HG03520 (cell line): Measurements from ENCODE around the gene SEC14L5.

Source experiments
- ATAC-seq: cut with Tn5 transposase; IDR thresholded peaks from one replicate; pipeline ENCODE4 v1.9.1; 2021; ENCODE audit warnings: mild to moderate bottlenecking, moderate library complexity; ENCODE audit not compliant: unreplicated experiment

SEC14L5 gene

DNA sequence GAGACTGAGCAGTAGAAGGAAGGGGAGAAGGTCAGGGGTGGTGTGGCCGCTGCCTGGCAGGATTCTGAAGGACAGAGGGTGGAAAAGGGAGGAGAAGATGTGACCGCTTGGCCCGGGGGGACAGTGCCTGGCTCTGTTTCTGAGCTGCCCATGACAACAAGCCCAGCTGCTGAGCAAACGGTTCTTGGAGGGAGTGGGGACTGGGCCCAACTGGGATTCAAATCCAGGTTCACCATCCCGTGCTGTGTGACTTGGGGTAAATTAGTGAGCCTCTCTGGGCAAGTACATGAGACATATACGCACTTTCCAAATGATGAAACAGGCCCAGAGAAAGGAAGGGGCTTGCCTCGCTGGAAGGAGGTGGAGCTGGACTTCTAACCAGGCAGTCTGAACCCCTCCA is 23.3 kb downstream of the SEC14L5 start:
- no peak for ATAC-seq

DNA sequence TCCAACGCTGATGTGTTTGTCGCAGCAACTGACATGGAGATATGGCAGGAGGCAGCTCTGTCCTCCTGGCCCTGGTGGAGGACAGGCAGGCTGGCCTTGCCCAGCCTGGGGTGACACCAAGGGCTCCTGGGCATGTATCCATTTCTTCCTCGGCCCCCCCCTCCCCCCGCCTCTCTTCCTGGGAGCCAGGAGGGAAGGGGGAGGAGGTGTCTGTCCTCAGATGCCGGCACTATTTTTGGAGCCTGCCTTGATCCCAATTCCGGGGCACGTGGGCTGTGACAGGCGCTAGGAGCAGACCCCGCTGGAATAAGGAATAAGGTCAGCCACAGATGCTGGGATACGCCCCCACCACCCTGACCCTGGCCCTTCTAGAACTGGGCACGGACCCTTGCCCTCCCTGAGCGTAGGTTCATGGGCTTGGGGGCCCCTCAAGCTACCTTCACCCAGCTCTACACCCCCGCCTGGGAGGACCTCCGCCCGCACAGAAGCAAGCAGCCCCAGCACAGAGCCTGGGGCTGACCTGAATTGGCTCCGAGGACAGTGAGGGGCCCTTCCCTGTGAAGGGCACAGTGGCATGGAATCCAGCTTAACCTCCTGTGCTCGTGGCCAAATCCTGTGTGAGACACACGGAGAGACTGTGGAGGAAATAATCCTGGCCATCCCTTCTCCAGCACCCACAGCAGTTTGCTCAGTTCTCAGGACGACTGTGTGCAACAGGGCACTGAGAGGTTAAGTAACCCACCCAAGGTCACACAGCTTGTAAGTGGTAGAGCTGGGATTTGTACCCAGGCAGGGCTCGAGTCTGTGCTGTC is 24.1 kb downstream of the SEC14L5 start:
- no peak for ATAC-seq

GRCh38 chr16:4984174-4984990 is 26.3 kb downstream of the SEC14L5 start:
- ATAC-seq, result no peak

- ATAC-seq, result no peak
Observed at GRCh38 chr16:4987250-4987579, 29.1 kb downstream of the SEC14L5 start.

- no peak for ATAC-seq
Observed at GRCh38 chr16:4987580-4988374, 29.6 kb downstream of the SEC14L5 start.

- no peak for ATAC-seq
Observed at GRCh38 chr16:4988647-4989046, 30.5 kb downstream of the SEC14L5 start.

DNA sequence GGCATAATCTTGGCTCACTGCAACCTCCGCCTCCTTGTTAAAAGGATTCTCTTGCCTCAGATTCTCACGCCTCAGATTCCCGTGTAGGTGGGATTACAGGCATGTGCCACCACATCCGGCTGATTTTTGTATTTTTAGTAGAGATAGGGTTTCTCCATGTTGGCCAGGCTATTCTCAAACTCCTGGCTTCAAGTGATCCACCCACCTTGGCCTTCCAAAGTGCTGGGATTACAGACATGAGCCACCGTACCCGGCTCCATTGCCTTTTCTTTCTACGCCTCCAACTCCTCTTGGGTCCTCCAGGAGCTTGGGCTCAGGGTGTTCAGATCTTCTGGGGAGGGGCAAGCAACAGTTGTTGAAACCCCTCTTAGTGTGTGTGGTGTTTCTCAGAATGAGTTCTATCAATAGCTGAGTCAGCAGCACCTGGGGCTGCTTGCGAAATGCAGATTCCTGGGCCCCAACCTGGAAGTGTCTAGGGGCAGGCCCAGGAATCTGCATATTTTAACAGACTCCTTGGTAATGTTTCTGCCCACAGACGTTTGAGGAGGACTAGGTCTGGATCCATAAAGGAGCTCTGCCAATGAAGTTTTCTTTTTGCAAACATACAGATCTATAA is 31.4 kb downstream of the SEC14L5 start:
- no peak for ATAC-seq

DNA sequence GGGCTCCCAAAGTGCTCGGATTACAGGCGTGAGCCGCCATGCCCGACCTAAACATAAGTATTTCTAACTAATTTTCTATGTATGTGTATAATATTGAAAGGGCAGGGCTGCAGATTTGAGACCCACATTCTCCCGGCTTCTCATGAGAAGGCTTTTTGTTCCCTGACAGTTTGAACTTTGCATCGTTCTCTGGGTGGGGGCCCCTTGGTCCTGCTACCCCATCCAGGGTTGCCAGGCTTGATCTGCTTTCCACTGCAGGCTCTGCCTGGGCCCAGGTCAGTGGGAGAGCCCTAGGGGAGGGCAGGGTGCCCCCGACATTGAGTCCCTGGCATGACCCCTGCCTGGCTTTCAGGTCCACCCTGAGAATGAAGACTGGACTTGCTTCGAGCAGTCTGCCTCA is 32.3 kb downstream of the SEC14L5 start:
- ATAC-seq, result no peak

GRCh38 chr16:4991754-4992153 is 33.6 kb downstream of the SEC14L5 start:
- ATAC-seq, result no peak

DNA sequence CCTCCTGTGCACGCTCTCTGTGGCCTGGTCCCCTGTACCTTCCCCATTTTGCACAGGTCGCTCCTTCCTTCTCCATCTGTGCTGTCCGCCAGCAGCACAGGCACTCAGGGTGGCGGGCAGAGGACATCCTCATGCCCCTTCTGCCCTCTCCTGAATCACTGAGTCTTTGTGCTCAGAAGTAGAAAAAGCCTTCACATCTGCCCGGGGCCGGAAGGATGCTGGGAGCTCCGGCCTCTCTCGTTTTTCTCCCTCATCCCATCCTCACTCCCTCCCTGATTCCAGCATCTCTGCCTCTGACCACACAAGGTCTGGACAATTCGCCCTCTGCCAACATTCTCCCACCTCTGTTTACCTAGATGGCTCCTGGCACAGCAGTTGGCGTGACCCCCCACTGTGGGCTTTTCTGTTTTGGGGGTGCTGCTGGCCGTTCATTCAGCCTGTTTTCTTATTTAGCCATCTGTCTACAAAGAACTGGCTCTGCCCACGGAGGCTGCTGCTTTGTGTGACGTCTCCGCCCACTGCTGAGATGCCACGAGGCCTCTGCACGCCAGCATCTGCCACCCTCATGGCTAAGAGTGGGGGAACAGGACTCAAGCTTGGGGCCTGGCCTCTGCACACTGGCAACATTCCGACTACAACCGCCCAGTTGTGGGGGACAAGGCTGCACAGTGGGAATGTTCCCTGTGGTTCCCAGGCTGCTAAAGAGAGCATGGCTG is 36.7 kb downstream of the SEC14L5 start:
- ATAC-seq, result no peak

DNA sequence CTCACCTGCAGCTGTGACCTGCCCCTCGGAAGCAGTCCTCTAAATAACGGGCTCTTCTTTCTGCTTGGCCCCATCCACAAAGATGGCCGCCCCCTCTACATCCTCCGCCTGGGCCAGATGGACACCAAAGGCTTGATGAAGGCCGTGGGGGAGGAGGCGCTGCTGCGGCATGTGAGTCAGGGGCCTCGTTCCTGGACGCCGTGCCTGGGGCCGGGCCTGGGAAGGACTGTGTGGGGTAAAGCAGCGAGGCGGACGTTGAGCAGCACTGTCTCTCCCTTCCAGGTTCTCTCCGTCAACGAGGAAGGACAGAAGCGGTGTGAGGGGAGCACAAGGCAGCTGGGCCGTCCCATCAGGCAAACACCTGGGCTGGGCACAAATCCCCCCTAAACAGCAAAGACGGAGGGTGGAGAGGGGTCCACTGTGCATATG is 42.5 kb downstream of the SEC14L5 start:
- no peak for ATAC-seq

DNA sequence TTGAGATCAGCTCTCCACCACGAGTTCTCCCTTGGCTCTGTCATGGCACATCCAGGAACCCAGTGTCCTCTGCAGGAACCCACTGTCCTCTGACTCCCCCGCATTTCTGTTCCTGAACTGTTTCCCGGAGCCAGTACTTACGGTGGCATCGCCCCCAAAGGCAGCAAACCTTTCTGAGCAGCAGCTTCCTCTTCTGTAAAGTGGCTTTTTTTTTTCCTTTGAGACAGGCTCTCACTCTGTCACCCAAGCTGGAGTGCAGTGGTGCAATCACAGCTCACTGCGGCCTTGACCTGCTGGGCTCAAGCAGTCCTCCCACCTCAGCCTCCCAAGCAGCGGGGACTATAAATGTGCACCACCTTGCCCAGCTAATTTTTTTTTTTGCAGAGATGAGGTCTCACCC is 43.4 kb downstream of the SEC14L5 start:
- ATAC-seq, result no peak

GRCh38 chr16:5001986-5002385 is 43.9 kb downstream of the SEC14L5 start:
- no peak for ATAC-seq

- no peak for ATAC-seq
Observed at GRCh38 chr16:5002699-5003143, 44.6 kb downstream of the SEC14L5 start.

- no peak for ATAC-seq
Observed at GRCh38 chr16:5003211-5003610, 45.1 kb downstream of the SEC14L5 start.

DNA sequence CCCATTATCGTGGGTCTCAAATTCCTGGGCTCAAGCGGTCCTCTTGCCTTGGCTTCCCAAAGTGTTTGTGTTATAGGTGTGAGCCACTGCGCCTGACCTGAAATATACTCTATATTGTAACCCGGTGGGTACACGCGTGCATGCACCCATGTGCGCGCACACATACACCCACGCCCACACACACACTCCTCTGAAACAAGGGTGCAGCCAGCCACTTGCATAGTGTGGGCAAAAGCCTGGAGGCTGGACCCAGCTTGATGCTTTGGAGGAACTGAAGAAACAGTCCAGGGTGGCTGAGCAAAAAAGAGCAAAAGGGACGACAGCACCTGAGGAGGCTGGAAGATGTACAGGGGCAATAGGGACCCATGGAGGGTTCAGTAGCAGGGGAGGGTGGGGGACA is 45.7 kb downstream of the SEC14L5 start:
- ATAC-seq, result no peak

DNA sequence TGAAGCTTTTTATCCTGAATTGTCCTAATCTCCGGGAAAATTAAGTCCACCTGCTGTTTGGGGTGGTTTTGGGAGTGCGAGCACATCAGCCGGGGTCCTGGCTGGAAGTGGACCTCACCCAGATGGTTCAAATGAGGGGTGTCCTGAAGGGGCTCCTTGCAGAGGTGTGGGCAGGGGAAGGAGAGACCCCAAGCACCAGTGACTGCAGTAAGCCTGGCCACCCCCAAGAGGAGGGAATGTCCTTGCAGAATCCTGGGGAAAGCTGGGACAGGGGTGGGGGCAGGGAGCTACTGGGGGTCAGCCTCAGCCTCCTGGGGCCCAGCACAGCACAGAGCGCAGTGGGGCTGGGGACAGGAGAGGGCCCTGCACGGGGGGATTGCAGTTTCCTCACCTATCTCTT is 46.2 kb downstream of the SEC14L5 start:
- no peak for ATAC-seq

DNA sequence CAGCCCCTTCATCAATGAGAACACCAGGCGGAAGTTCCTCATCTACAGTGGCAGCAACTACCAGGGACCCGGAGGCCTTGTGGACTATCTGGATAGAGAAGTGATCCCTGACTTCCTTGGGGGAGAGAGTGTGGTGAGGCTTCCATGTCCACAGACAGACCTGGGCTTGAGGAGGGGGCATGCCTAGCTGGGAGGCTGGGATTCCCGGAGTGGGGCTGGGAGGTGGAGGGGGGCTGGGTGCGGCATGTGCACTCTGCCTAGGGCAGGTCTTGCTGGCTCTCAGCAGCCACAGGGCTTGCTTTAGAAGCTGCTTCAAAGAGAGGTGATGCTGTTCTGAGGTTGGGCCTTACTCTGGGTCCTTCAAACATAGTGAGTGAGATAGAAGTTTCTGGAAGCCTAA is 47.8 kb downstream of the SEC14L5 start:
- no peak for ATAC-seq

GRCh38 chr16:5006348-5007193 is 48.4 kb downstream of the SEC14L5 start:
- ATAC-seq, result no peak
